Loucy (cell line): ENCODE data around the gene AMACR.

ENCODE experiments used
- EZH2phosphoT487 ChIP-seq: fragments of 200-600 bp; IDR thresholded peaks from 2 replicates; pipeline ENCODE4 v1.6.1; 2018; ENCODE audit warnings: antibody characterized with exemption, mild to moderate bottlenecking, moderate library complexity, borderline replicate concordance
- TF ChIP-seq, protein P1 (sequence below): fragments of 200-600 bp; sonication (generic); conservative IDR thresholded peaks from 2 replicates; pipeline ENCODE4 v1.5.1; 2014; ENCODE audit warnings: mild to moderate bottlenecking, antibody characterized with exemption, low read length

DNA sequence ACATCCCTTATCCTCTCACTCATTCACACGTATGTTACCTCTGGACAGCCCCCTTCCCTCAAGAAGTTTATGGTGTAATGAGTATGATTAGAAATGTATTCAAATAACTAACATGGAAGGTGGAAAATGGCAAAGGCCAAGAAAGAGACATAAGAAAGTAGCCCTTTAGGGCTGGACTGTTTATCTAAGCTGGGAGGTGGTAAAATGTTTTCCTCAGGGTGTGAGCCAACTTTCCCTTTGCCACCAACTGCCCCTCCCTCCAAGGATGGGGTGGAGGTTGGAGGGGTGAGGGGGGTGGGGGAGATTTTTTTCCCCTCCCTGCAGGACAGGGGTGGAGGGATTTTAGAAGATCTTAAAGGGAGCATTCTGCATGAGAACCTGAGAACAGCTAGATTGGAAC, 31.5 kb downstream of the AMACR start:
- TF ChIP-seq, protein P1, sequence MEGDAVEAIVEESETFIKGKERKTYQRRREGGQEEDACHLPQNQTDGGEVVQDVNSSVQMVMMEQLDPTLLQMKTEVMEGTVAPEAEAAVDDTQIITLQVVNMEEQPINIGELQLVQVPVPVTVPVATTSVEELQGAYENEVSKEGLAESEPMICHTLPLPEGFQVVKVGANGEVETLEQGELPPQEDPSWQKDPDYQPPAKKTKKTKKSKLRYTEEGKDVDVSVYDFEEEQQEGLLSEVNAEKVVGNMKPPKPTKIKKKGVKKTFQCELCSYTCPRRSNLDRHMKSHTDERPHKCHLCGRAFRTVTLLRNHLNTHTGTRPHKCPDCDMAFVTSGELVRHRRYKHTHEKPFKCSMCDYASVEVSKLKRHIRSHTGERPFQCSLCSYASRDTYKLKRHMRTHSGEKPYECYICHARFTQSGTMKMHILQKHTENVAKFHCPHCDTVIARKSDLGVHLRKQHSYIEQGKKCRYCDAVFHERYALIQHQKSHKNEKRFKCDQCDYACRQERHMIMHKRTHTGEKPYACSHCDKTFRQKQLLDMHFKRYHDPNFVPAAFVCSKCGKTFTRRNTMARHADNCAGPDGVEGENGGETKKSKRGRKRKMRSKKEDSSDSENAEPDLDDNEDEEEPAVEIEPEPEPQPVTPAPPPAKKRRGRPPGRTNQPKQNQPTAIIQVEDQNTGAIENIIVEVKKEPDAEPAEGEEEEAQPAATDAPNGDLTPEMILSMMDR: no peak
- TF ChIP-seq EZH2phosphoT487: no peak
